Islet of Langerhans (tissue), 1 donor: ENCODE data around the gene SINHCAF.
A peak's percentile ranks its signal among the peaks of the same experiment; 100 is the strongest.
"Not testable (repeated sequence)": the region's sequence is repeated elsewhere in the genome, so short reads cannot be mapped to it uniquely, and the experiment has no call there.

ENCODE experiments used
- FAIRE-seq: peaks from one replicate; lab custom pipeline; 2011; peaks lifted over from hg19 to GRCh38; lab: Jason Lieb, UNC

The SINHCAF gene, protein sequence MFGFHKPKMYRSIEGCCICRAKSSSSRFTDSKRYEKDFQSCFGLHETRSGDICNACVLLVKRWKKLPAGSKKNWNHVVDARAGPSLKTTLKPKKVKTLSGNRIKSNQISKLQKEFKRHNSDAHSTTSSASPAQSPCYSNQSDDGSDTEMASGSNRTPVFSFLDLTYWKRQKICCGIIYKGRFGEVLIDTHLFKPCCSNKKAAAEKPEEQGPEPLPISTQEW

DNA sequence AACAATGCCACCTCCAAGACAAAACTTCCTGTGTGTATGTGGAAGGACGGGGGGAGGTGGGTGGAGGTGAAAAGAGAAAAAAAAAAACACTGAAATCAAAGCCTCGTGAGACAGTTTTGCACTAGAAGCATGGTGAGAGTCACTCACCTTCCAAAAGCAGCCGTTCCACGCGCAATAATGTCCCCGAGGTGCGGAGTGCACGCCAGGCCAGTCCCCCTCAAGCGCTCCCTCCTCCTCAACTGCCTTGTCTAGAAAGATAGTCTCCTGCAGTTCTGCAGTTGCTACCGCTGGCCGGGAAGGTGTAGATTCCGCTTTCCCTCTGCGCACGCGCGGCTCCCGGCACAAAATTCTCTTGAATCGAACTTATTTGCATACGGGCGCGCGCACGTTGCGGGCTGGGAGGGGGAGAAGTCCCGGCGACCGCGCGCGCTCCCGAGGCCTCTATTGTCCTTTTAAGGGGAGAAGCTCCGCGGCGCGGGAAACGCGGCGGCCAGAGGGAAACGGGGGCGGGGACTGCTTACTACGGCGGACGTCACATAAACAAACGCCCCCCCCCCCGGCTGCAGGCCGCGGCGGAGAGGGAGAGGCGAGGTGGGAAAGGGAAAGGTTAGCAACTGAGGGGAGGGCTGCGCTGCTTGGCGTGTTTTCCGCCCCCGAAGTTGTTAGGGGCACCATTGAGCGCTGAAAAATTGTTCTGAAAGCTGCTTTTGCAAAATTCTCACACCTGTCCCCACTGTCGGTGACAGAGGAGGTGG is at the start of gene SINHCAF:
Gene SINHCAF, minus strand, starts transcription at position 274 of the 755 bp plus-strand sequence. CDS start 27,946 bp downstream, outside the sequence.
- peak; percentile 87 for FAIRE-seq

DNA sequence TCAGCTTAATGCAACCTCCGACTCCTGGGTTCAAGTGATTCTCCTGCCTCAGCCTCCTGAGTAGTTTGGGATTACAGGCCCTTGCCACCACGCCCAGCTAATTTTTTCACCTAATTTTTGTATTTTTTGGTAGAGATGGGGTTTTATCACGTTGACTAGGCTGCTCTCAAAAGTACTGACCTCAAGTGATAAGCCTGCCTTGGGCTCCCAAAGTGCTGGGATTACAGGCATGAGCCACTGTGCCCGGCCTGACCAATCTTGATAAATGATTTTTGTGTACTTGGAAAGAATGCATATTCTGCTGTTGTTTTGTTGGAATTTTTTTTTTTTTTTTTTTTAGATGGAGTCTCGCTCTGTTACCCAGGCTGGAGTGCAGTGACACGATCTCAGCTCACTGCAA is 49.5 kb upstream of the SINHCAF start:
- not testable (repeated sequence) for FAIRE-seq

DNA sequence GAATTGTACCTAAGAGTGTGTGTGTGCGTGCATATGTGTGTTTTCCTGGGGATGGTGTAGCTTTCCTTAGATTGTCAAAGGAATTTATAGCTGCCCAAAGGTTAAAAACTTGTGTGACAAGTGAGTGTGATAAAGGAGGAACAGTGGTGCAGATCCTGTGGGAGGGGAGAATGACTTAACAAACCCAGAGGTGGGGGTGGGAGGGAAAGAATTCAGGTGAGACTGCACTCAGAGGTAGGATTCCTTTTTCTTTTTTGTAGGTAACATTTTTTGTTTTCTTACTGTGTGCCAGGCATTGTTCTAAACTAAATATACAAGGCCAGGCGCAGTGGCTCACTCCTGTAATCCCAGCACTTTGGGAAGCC is 45.3 kb upstream of the SINHCAF start:
- FAIRE-seq: no peak

DNA sequence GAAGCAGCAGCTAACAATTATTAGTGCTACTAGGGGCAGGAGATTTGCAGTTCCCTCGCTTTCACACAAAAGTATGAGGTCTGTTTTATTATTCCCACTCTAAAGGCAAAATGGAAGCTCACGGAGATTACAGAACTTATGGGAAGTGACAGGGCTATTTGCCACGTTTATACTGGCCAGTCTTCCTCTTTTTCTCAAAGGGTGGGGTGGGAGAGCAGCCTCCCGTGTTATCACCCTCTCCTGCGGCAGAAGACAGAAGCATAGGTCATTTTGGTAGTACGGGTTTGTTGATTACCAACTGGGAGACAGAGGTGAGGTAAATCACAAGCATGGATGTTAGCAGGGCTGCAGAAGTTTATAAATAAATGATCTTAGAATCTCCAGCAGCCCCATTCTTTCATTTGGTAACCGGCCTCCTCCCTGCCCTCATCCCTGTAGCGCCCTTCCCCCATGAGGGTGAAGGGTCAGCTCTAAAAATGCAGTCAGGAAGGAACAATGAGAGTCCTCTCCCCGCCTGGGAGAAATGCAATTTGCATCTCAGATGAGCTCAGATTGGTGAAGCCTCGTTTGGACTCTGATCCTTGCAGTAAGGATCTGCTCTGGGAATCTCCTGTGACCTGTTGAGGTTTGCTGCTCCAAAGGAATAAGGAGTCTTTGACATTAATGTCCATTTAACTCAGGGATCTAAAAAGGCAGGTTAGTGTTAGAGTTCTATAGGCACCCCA is 44.7 kb upstream of the SINHCAF start:
- FAIRE-seq: no peak

DNA sequence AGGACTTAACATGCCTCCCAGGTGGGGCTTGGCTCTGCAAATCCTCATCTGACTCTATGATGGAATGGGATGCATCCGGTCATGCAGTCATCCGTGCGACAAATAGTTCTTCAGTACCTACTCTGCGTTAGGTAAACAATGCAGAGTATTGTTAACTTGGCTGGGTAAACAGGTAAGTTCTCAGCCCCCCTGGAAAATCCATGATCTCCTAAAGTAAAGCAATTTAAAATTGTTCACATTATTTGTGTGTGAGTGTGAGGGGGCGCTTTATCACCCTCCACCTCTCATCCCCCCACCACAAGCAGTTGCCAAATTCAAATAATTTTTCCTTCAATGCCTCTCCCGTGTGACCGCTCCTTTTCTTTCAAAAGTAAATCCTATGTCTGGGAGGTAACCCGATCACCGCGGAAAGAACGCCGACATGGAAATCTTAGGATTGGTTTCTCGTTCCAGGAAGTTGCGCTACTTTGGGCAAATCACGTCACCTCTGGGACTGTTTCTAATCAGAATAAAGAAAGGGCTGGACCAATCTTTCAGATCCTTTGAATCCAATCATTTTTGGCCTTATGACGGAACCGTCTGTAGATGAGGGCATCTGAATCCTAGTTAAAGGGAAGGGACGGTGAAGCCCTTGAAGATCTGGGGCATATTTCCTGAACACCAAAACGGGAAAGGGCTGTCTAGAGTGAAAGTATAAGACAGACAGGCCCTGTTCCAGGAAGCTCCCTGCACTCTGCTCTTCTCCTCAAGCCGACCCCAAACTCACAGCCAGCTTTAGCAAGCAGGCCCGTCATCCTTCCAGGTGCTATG is 44.0 kb upstream of the SINHCAF start:
- no peak for FAIRE-seq

DNA sequence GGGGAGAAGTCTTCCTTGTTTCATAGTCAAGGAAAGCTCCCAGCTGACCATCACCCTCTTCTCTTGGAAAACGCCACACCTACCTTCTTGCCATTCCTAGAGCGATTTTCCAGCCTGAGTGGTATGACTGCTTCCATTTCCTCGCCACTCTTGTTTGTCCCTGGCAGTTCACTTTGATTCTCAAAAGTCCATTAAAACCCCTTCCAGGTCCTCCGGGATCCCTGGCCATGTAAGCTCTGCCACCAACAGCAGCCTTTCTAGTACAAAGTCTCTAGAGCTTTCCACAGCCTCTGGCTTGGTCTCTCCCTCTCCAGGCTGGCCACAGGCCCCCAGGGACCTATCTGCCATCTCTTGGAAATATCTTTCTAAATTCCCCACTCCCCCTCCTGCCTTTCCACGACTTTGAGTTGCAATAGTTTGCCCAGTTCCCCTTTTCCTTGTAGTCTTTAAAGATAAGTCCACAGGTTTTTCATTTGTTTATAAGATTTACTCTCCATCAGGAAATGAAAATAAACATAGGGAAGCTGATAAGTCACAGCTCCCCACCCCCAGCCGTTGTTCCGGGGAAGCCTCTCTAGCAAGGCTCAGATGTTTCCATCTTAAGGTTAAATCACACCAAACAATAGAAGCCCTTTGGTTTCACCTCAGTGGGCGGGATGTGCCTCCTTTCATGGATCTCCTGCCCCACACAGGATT is 42.9 kb upstream of the SINHCAF start:
- no peak for FAIRE-seq

DNA sequence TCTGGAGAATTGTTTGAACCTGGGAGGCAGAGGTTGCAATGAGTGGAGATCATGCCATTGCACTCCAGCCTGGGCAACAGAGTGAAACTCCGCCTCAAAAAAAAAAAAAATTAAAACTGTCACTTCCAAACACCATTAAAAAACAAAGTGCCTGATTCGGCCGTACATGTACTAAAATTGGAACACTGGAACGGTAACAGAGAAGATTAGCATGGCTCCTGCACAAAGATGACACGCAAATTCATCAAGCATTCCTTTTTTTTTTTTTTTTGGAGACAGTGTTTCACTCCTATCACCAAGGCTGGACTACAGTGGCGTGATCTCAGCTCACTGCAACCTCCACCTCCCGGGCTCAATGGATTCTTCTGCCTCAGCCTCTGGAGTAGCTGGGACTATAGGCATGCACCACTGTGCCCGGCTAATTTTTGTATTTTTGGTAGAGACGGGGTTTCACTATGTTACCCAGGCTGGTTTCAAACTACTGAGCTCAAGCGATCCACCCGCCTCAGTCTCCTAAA is 40.2 kb upstream of the SINHCAF start:
- no peak for FAIRE-seq

DNA sequence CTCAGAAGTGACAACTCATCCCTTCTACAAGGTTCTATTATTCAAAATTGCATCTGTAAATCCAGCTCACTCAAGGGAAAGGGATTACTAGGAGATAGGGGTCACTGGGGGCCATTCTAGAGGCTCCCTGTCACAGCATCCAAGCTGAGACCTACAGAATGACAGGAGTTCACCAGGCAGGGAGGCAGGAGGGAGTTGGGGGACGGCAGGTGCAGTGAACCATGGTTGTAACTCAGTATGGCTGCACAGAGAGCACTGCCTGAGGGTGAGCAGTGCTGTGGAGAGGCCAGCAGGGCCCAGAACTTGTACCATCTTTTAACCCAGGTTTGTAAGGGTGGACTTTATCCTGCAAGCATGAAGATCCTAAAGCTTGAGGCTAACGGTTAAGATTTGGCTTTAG is 37.9 kb upstream of the SINHCAF start:
- no peak for FAIRE-seq

DNA sequence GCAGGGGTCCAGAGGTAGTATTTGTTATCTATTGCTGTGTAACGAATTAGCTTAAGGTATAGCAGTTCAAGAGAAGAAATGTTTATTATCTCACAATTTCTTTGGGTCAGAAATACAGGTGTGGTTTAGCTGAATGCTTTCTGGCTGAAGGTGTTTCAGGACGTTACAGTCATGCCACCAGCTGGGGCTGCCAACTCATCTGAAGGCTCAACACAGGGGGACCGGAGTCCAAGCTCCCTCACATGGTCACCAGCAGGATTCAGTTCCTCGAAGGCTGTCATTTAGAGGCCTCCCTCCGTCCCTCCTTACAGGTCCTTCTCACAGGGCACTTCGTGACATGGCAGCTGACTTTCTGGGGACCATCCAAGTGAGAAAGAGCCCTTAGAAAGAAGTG is 37.5 kb upstream of the SINHCAF start:
- no peak for FAIRE-seq

DNA sequence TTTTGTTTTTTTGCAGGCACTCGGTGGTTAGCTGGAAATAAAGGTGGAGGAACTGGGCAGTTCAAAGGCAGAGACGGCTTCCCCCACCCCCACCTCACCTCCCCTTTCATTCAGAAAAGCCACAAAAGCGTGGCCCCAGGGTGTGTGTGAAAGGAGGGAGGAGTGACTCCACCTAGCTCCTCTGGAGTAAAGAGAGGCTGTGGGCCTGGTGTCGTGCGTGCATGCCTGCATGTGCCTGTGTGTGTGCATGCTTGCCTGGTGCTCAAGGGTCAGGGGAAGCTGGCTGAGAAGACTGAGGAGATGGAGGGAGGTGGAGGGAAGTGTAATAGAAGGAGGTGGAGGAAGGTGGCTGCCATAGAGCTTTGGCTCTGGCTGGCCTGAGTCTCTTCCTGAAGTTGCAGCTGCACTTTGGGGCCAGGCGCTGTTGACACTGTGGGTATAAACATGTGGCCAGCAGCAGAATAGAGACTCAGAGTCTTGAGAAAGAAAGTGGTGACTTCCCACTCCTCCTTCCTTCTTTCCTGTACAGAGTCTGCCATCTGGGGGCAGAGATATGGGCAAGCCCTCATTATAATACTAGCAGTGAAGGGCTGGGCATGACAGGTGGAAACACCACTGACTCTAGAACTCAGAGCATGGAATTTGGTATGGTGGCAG is 36.9 kb upstream of the SINHCAF start:
- no peak for FAIRE-seq

DNA sequence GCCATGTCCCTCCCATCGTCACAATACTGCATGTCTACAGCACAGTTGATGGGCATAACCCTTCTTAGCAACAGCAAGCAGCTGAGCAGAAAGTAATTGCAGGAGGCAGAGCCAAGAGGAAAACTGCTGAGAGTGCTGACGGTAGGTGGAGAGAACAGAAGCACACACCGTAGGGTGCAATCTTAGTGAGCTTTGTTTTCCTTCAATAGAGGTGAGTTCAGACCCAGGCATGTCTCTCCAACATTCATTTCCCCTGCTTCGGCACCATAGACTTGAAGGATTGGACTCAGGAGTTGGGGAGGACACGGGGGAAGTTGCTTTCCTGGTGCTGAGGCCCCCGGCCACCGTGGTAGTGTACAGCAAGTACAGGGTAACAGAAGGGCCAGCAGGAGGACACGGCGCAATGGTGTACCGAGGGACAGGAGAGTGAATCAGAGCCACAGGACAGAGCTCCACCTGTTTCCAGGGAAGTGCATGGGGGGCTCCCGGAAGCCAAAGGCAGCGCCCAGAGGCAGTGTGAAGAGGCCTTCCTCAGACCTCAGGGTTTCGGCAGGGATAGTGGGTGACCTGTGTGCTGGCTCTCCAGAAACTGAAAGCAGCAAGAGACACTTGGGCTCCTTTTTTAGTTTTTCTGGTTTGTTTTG is 36.3 kb upstream of the SINHCAF start:
- FAIRE-seq: no peak

DNA sequence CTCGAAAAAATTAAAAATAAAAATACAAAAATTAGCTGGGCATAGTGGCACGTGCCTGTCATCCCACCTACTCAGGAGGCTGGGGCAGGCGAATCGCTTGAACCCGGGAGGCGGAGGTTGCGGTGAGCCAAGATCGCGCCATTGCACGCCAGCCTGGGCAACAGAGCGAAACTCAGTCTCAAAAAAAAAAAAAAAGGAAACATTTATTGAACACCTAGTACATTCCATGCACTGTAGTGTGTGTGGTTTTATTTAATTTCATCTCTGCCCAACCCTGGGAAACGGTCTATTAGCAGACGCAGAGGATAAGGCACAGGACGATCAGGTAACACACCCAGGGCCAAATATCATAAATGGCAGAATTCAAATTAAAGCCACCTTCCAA is 35.8 kb upstream of the SINHCAF start:
- no peak for FAIRE-seq

DNA sequence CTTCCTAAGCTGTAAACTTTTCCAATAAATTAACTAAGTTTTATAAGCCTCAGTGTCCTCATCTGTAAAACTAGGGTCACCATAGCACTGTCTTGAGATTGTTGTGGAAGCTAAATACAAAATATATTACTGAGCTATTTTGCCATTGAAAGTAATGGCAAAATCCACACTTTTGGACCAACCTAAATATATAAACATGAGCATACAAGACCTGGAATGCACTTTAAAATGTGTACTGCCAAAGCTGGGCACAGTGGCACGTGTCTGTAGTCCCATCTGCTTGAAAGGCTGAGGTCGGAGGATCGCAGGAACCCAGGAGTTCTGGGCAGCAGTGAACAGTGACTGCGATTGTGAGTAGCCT is 29.8 kb upstream of the SINHCAF start:
- peak; percentile 41 for FAIRE-seq

DNA sequence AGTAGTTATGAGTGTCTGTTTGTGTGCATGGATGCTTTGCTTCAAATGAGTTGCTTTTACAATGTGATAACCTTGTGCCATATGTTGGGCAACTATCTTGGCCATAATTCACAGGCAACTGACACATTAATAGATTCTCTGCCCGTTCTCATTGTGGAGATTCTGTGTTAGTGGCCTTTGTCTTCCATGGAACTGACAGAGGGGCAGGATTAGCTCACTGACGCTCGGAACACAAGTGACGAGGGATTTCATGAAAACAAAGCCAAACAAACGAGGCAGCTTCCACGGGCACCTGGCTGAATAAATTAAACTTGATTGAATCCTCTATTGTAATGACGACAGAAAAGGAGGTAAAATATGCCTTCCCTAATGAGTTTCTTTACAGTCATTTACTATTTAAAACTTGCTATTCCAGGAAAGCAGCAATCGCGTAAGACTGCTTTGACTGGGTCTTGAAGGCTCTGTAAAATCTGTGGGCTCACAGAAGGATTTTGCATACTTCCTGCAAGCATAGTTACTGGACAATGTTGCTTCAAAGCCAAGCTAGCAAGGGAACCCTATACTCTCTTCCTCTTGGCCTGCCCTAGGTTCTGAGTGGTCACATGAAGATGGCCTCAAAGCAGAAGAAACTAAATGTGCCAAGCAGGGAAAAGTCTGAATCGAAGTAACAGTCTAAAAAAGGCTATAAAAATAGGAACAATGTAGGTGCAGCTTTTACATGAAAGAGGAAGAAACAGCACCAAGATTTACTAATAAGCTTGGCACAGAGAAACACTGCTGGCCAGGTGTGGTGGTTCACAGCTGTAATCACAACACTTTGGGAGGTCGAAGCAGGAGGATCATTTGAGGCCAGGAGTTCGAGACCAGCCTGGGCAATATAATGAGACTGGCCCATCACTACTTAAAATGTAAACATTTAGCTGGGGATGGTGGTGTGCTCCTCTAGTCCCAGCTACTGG is 28.1 kb upstream of the SINHCAF start:
- FAIRE-seq: no peak

DNA sequence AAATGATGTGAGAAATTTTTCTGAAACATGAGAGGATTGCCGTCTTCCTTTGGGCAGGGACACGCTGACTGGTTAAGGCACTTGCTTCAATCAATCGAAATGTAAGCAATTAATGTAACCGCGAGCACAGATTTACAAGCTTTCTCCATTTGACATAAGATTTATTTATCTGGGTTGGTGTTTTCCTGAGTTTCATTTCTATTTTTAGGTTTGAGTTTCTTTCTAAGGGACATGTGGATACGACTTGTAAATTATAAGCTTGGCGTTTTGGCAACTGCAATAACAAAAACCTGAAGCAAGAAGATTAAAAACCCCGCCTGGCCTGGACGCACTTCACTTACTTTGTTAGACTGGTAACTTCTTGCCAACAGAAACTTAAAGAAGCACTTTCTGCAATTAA is 20.3 kb upstream of the SINHCAF start:
- FAIRE-seq: no peak

DNA sequence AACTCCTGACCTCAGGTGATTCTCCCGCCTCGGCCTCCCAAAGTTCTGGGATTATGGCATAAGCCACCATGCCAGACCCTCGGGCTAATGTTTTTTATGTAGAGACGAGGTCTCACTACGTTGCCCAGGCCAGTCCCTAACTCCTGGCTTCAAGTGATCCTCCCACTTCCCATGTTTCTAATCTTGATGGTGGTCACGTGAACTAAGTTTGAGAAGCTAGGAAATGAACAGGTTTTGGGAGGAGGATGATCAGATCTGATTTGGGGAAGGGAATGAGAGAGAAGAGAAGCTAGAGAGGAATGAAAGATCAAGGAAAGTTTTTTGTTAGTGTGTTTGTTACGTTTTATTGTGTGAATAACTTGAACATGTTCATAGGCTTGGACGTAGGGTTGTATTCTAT is 17.2 kb upstream of the SINHCAF start:
- no peak for FAIRE-seq

DNA sequence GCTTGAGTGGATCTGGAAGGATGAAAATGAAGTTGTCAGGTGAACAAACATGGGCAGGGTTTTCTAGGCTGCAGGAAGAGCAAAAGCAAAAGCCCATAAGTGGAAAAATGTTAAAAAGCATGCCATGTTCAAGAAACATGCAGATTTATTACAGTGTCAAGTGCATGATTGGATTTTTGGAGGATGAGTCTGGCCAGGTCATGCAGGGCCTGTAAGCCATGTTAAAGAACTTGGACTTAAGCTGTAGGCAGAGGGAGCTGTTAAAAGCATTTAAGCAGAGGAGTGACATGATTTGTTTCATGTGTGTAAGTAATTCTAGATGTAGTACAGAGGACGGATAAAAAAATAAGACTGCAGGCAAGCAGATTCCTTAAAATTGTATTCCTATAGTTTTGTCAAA is 16.3 kb upstream of the SINHCAF start:
- FAIRE-seq: no peak

DNA sequence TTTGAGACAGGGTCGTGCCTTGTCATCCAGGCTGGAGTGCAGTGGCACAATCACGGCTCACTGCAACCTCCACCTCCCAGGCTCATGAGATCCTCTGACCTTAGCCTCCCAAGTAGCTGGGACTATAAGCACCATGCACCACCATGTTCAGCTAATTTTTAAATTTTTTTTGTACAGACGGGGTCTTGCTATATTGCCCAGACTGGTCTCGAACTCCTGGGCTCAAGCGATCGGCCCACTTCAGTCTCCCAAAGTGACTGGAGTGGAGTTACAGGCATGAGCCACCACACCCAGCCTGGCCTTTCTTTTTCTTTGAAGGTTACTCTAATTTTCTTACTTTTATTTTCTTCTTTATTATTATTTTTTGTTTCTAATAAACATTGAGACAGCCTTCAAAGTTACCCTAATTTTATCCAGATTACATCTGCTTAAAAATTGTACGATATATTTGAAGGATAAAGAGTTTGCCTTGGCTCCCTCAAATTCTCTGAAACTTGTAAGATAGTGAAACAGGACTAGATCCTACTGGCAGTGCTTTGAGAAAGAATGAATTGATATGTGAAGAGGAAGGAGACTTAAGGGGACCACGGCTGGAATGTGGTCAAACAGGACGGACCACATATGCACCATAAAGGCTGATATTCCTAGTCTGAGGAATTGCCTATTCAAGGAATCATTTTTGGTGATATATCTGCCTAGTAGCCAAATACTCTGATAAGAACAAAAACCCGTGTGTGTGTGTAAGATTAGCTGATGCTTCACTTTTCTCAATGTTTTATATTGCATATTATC is 14.1 kb upstream of the SINHCAF start:
- FAIRE-seq: no peak

DNA sequence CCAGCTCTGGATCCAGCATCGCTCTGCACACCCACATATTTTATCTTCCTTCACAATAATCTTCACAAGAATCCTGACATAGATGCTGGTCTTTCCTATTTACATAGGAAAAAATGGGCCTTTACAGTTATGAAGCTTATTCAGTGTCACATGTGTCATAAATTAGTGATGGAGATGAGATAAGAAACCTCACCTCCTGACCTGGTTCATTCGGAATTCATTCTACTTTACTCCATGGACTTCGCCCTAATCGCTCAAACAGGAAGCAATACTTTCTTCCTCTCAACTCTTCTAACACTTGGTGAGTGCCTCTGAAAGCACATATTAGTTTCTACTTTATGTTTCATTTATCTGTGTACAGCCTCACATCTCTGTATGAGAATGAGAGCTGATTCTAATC is 12.0 kb upstream of the SINHCAF start:
- no peak for FAIRE-seq
